ENCODE data around the gene REPIN1. TPM values are rescaled to one million over a fixed set of nuclear protein-coding genes. Genes with fewer than 3 reads are reported as not detected.

REPIN1 gene
- total and polyA plus RNA-seq, 9 of the 15 experiments (the other 6 are each of a cell fraction or from before 2014, with no cell fraction given): 8.1 to 283 (median 94.3) TPM

DNA sequence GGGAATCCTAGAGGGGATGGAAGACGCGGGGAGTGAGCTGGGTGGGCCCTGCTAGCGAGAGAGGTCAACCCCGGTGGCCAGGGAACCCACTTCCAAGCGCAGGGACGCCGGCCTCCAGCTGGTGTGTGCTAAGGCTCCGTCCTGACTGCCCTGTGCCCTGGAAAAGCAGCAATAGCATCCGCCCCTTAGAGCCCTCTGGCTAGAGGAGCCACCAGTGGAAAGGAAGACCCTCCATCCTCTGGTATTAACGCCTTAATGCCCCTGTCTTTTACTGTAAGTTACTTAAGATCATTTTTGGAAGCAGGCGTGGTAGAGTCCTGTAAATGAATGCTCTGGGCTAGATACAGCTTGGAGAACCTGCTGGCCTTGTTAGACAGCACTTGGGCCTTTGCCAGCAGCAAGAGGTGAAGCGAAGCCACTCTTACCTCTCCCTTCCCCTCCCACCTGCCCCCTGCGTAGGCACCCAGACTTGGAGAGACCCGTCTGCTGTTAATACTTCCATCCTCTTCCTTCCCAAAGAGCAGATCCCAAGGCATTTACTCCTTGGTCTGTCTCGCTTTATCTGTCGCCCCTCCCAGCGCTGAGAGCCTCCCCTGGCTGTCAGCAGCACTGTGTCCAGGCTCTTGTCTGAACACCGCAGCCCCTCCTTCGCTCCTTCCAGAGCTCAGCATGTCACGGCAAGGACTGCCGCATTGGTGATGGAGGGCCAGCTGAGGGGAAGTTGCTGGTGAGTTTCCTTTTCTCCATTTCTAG, 4.6 kb downstream of the REPIN1 start (continued):
- TF ChIP-seq, protein P1, sequence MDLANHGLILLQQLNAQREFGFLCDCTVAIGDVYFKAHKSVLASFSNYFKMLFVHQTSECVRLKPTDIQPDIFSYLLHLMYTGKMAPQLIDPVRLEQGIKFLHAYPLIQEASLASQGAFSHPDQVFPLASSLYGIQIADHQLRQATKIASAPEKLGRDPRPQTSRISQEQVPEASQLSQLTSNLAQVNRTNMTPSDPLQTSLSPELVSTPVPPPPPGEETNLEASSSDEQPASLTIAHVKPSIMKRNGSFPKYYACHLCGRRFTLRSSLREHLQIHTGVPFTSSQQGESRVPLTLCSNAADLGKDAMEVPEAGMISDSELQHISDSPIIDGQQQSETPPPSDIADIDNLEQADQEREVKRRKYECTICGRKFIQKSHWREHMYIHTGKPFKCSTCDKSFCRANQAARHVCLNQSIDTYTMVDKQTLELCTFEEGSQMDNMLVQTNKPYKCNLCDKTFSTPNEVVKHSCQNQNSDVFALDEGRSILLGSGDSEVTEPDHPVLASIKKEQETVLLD (IDR thresholded peaks at IDR 0.05): no peak
- TF ChIP-seq, protein P2, sequence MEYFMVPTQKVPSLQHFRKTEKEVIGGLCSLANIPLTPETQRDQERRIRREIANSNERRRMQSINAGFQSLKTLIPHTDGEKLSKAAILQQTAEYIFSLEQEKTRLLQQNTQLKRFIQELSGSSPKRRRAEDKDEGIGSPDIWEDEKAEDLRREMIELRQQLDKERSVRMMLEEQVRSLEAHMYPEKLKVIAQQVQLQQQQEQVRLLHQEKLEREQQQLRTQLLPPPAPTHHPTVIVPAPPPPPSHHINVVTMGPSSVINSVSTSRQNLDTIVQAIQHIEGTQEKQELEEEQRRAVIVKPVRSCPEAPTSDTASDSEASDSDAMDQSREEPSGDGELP (CRISPR knock-in tag; IDR thresholded peaks at IDR 0.05; ENCODE audit: borderline replicate concordance): peak; percentile 58; the same call in 1 of the 2 replicates
- TF ChIP-seq ZNF57 (CRISPR knock-in tag; IDR thresholded peaks at IDR 0.05) (no peak), ADNP (tag; IDR thresholded peaks at IDR 0.05) (no peak), MITF (IDR thresholded peaks at IDR 0.05) (no peak), ARID3A (IDR thresholded peaks at IDR 0.05; ENCODE audit: borderline replicate concordance, low read depth, low read length) (no peak), ERF (CRISPR knock-in tag; IDR thresholded peaks at IDR 0.05) (no peak), FOS (IDR thresholded peaks at IDR 0.05; ENCODE audit: extremely low read depth, insufficient read length) (no peak), RBFOX2 (IDR thresholded peaks at IDR 0.05; ENCODE audit: low read depth, low read length) (peak; percentile 25), EZH2 (IDR thresholded peaks at IDR 0.05; ENCODE audit: borderline replicate concordance, low read depth, low read length) (no peak), NR2F6 (CRISPR knock-in tag; IDR thresholded peaks at IDR 0.05) (no peak), HNRNPL (IDR thresholded peaks at IDR 0.05; ENCODE audit: low read depth, low read length) (no peak), MYBL2 (IDR thresholded peaks at IDR 0.05; ENCODE audit: low read depth) (no peak), MYBL2 (CRISPR knock-in tag; IDR thresholded peaks at IDR 0.05; ENCODE audit: borderline replicate concordance) (no peak), ZNF253 (CRISPR knock-in tag; conservative IDR thresholded peaks at IDR 0.05) (no peak), NR1H2 (CRISPR knock-in tag; IDR thresholded peaks at IDR 0.05) (no peak), JUN (IDR thresholded peaks at IDR 0.05; ENCODE audit: borderline replicate concordance, low read depth, low read length) (no peak), JUN (CRISPR knock-in tag; IDR thresholded peaks at IDR 0.05; ENCODE audit: borderline replicate concordance) (no peak), ZNF584 (CRISPR knock-in tag; IDR thresholded peaks at IDR 0.05; ENCODE audit: low read depth) (no peak), FOSL1 (tag; conservative IDR thresholded peaks at IDR 0.05) (no peak), PTRF (tag; IDR thresholded peaks at IDR 0.05) (no peak)
- TF ChIP-seq, protein P3, sequence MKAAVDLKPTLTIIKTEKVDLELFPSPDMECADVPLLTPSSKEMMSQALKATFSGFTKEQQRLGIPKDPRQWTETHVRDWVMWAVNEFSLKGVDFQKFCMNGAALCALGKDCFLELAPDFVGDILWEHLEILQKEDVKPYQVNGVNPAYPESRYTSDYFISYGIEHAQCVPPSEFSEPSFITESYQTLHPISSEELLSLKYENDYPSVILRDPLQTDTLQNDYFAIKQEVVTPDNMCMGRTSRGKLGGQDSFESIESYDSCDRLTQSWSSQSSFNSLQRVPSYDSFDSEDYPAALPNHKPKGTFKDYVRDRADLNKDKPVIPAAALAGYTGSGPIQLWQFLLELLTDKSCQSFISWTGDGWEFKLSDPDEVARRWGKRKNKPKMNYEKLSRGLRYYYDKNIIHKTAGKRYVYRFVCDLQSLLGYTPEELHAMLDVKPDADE (conservative IDR thresholded peaks at IDR 0.05; ENCODE audit: control insufficient read depth, low read depth, low read length): 0 out of 2 replicates have a peak, but pooled peaks have one; percentile 44

Data from K562 (cell line).